Measurements from ENCODE around the gene SNTB2. TPM values are rescaled to one million over a fixed set of nuclear protein-coding genes. Genes with fewer than 3 reads are reported as not detected.

Gene SNTB2
- total and polyA plus RNA-seq, 2 of the 8 experiments (the other 6 are each of a cell fraction or from before 2014, with no cell fraction given): 6.0 to 16.1 TPM

DNA sequence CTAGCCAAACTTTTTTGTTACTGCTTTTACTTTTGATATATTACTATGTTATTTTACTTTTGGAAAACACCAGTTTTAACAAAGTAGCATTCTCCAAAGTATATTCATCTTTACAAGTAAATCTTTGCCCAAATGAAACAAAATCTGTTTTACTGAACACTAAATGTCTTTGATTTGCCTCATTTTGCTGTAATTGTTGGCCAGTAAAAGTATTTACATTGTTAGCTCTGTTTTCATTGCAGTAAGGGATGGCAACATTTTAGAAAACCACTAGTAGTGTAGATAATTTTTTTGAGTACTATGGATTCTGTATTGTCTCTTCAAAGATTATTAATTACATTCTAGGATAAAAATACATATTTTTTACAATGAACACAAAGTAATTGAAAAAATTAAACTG is 10.6 kb downstream of the SNTB2 start:
- no peak overlapping the region for H4K5ac ChIP-seq (ENCODE audit: insufficient read length, low read depth, low read length)
- no peak overlapping the region for H3K4me3 ChIP-seq (ENCODE audit: extremely low read depth in 1 of 4, insufficient read depth in 2 of 4, low read depth in 3 of 4, low read length in 4 of 4)
- H4K20me1 ChIP-seq (replicated peaks in 1 of 2; ENCODE audit: control insufficient read depth in 1 of 2, insufficient read depth in 2 of 2, low read length in 2 of 2): no peaks in the 10 kb centered on the region
- no peaks in the 10 kb centered on the region for H3K4me1 ChIP-seq (replicated peaks in 1 of 4; ENCODE audit: control insufficient read depth in 3 of 4, insufficient read depth in 4 of 4, low read length in 3 of 4)
- no peaks in the 10 kb centered on the region for H3K23me2 ChIP-seq (ENCODE audit: low read depth, low read length)
- H3K9me3 ChIP-seq (ENCODE audit: insufficient read depth in 2 of 2, low read depth in 1 of 2, low read length in 1 of 2): no peaks in the 10 kb centered on the region
- CTCF ChIA-PET (ENCODE audit: partially characterized antibody): interaction anchor here (1.1 kb wide), 1 partner anchor 12 kb away, joined by 4 read pairs; no protein-coding TSS in a partner anchor
- H3K14ac ChIP-seq (ENCODE audit: insufficient read length): no peak overlapping the region
- TF ChIP-seq SRF (IDR thresholded peaks at IDR 0.05; ENCODE audit: low read depth, low read length) (no peak), ZNF274 (IDR thresholded peaks at IDR 0.05; ENCODE audit: borderline replicate concordance, extremely low read depth, low read length) (no peak), GABPA (IDR thresholded peaks at IDR 0.05; ENCODE audit: borderline replicate concordance, insufficient read depth, low read length) (no peak), ASH2L (IDR thresholded peaks at IDR 0.05; ENCODE audit: low read length) (no peak)
- H3K79me1 ChIP-seq (ENCODE audit: low read depth, low read length): peaks cover 4% of the 10 kb centered on the region; the same call in 1 of the 2 replicates
- H2BK12ac ChIP-seq (ENCODE audit: low read depth, low read length): no peak overlapping the region
- H3K23ac ChIP-seq (ENCODE audit: insufficient read length): no peak overlapping the region
- no peak overlapping the region for H3K56ac ChIP-seq (replicated peaks; ENCODE audit: insufficient read length, low read depth, low read length)
- no peak overlapping the region for H2BK15ac ChIP-seq (ENCODE audit: low read length)
- H2AFZ ChIP-seq (ENCODE audit: low read length): no peak overlapping the region
- H3K27me3 ChIP-seq (replicated peaks in 1 of 4; ENCODE audit: control insufficient read depth in 3 of 4, extremely low read depth in 1 of 4, insufficient read depth in 3 of 4, low read length in 3 of 4): no peaks in the 10 kb centered on the region
- H2BK5ac ChIP-seq (ENCODE audit: low read depth, low read length): no peak overlapping the region
- FAIRE-seq (no peak), DNase-seq (ENCODE audit: low read depth in 1 of 2, low spot score in 2 of 2) (no peak)
- H3K4me2 ChIP-seq (ENCODE audit: insufficient read depth in 1 of 2, low read depth in 2 of 2, low read length in 2 of 2): no peak overlapping the region
- H2BK20ac ChIP-seq (ENCODE audit: low read length): no peak overlapping the region
- H3K18ac ChIP-seq (ENCODE audit: extremely low read depth, low read length): no peak overlapping the region
- H2BK120ac ChIP-seq (replicated peaks; ENCODE audit: low read depth, low read length): no peak overlapping the region
- H3K4ac ChIP-seq (replicated peaks; ENCODE audit: insufficient read length, low read depth, low read length): no peak overlapping the region
- H3K9ac ChIP-seq (replicated peaks in 1 of 4; ENCODE audit: extremely low read depth in 1 of 4, low read depth in 3 of 4, low read length in 3 of 4): no peak overlapping the region
- POLR2A ChIA-PET (ENCODE audit: partially characterized antibody): interaction anchor here (1.5 kb wide), 1 partner anchor 10 kb away, joined by 3 read pairs; the partner anchor contains the start of gene SNTB2
- H3K36me3 ChIP-seq (ENCODE audit: control insufficient read depth in 2 of 4, insufficient read depth in 4 of 4, low read length in 3 of 4): no peaks in the 10 kb centered on the region
- H2AK5ac ChIP-seq (ENCODE audit: low read depth, low read length): no peak overlapping the region
- H4K91ac ChIP-seq (replicated peaks; ENCODE audit: insufficient read length, low read length): no peak overlapping the region
- H3K27ac ChIP-seq (ENCODE audit: low read depth, low read length): no peak overlapping the region
- peaks cover 0 to 33% of the 10 kb centered on the region in 2 experiments; a peak in 2 of 4 replicates for H3K79me2 ChIP-seq (ENCODE audit: control insufficient read depth in 1 of 2, insufficient read depth in 2 of 2, low read length in 2 of 2)
- H4K8ac ChIP-seq (ENCODE audit: extremely low read depth, insufficient read depth, low read length): no peak overlapping the region
